ENCODE data around the gene ZNF600.
"Not testable (repeated sequence)": the region's sequence is repeated elsewhere in the genome, so short reads cannot be mapped to it uniquely, and the experiment has no call there.

The ZNF600 gene

GRCh38 chr19:52749780-52750179 lies 36.8 kb downstream of the ZNF600 start:
- H2AK5ac ChIP-seq (ENCODE audit: low read depth, low read length): no peak overlapping the region
- H3K27me3 ChIP-seq (ENCODE audit: control insufficient read depth in 3 of 3, insufficient read depth in 3 of 3, low read depth in 1 of 3, low read length in 3 of 3): no peaks in the 10 kb centered on the region
- no peaks in the 10 kb centered on the region for H3K4me1 ChIP-seq (ENCODE audit: control insufficient read depth in 2 of 2, insufficient read depth in 1 of 2, low read depth in 1 of 2, low read length in 2 of 2)
- no peaks in the 10 kb centered on the region for H3K79me1 ChIP-seq (ENCODE audit: low read depth, low read length)
- H4K8ac ChIP-seq (ENCODE audit: low read depth, low read length): no peak overlapping the region
- H3K36me3 ChIP-seq (replicated peaks in 1 of 2; ENCODE audit: control insufficient read depth in 2 of 2, insufficient read depth in 2 of 2, low read length in 2 of 2): no peaks in the 10 kb centered on the region
- H2BK120ac ChIP-seq (ENCODE audit: low read depth, low read length): no peak overlapping the region
- no peak overlapping the region for H3K4me3 ChIP-seq (ENCODE audit: low read length in 2 of 2)
- no peak overlapping the region for H2BK5ac ChIP-seq (ENCODE audit: low read length)
- no peak overlapping the region for H3K23ac ChIP-seq (ENCODE audit: low read depth, low read length, poor library complexity)
- H2BK12ac ChIP-seq (ENCODE audit: low read length): no peak overlapping the region
- no peak overlapping the region for H2AFZ ChIP-seq (ENCODE audit: low read length)
- H2BK15ac ChIP-seq (ENCODE audit: low read length): no peak overlapping the region
- WGBS, 2 donors (ENCODE audit: extremely low coverage in 2 of 2, insufficient read length in 2 of 2, insufficient replicate concordance in 1 of 2): no CpG with 5 or more reads among the region's 4 CpGs
- H3K4ac ChIP-seq (ENCODE audit: low read length): no peak overlapping the region
- H4K91ac ChIP-seq (ENCODE audit: low read depth, low read length, poor library complexity): no peak overlapping the region
- H3K4me2 ChIP-seq (ENCODE audit: insufficient read depth, low read length, poor library complexity, severe bottlenecking): no peak overlapping the region
- H3K14ac ChIP-seq (ENCODE audit: low read length): no peak overlapping the region
- DNase-seq (ENCODE audit: low spot score): no peak
- no peak overlapping the region for H3K27ac ChIP-seq (replicated peaks; ENCODE audit: low read length)
- no peak overlapping the region for H3K9ac ChIP-seq (ENCODE audit: low read depth, low read length, poor library complexity)
- H3K9me3 ChIP-seq (replicated peaks in 1 of 2; ENCODE audit: control insufficient read depth in 2 of 2, insufficient read depth in 1 of 2, low read depth in 1 of 2, low read length in 2 of 2): no peaks in the 10 kb centered on the region
- no peak overlapping the region for H3K18ac ChIP-seq (ENCODE audit: low read length)

GRCh38 chr19:52748336-52748950 lies 38.1 kb downstream of the ZNF600 start:
- H2BK12ac ChIP-seq (ENCODE audit: low read length): no peak overlapping the region
- H2AK5ac ChIP-seq (ENCODE audit: low read depth, low read length): no peak overlapping the region
- no peaks in the 10 kb centered on the region for H3K79me1 ChIP-seq (ENCODE audit: low read depth, low read length)
- WGBS, 2 donors (ENCODE audit: extremely low coverage in 2 of 2, insufficient read length in 2 of 2, insufficient replicate concordance in 1 of 2): no CpG with 5 or more reads among the region's 8 CpGs
- no peak overlapping the region for H2BK15ac ChIP-seq (ENCODE audit: low read length)
- H3K14ac ChIP-seq (ENCODE audit: low read length): no peak overlapping the region
- H3K4me1 ChIP-seq (ENCODE audit: control insufficient read depth in 2 of 2, insufficient read depth in 1 of 2, low read depth in 1 of 2, low read length in 2 of 2): no peaks in the 10 kb centered on the region
- H3K9ac ChIP-seq (ENCODE audit: low read depth, low read length, poor library complexity): no peak overlapping the region
- no peak overlapping the region for H2BK5ac ChIP-seq (ENCODE audit: low read length)
- H3K27me3 ChIP-seq (ENCODE audit: control insufficient read depth in 3 of 3, insufficient read depth in 3 of 3, low read depth in 1 of 3, low read length in 3 of 3): no peaks in the 10 kb centered on the region
- no peaks in the 10 kb centered on the region for H3K9me3 ChIP-seq (replicated peaks in 1 of 2; ENCODE audit: control insufficient read depth in 2 of 2, insufficient read depth in 1 of 2, low read depth in 1 of 2, low read length in 2 of 2)
- H3K23ac ChIP-seq (ENCODE audit: low read depth, low read length, poor library complexity): no peak overlapping the region
- peak overlapping the region; percentile 87 for H2AFZ ChIP-seq (ENCODE audit: low read length)
- H3K4me2 ChIP-seq (ENCODE audit: insufficient read depth, low read length, poor library complexity, severe bottlenecking): peak overlapping the region; percentile 2
- no peaks in the 10 kb centered on the region for H3K36me3 ChIP-seq (replicated peaks in 1 of 2; ENCODE audit: control insufficient read depth in 2 of 2, insufficient read depth in 2 of 2, low read length in 2 of 2)
- H4K91ac ChIP-seq (ENCODE audit: low read depth, low read length, poor library complexity): no peak overlapping the region
- no peak overlapping the region for H2BK120ac ChIP-seq (ENCODE audit: low read depth, low read length)
- H3K18ac ChIP-seq (ENCODE audit: low read length): no peak overlapping the region
- no peak overlapping the region for H3K4ac ChIP-seq (ENCODE audit: low read length)
- no peak overlapping the region for H3K4me3 ChIP-seq (ENCODE audit: low read length in 2 of 2)
- no peak for DNase-seq (ENCODE audit: low spot score)
- H3K27ac ChIP-seq (replicated peaks; ENCODE audit: low read length): no peak overlapping the region
- H4K8ac ChIP-seq (ENCODE audit: low read depth, low read length): no peak overlapping the region

GRCh38 chr19:52745919-52746318 lies 40.7 kb downstream of the ZNF600 start:
- not testable (repeated sequence) for H3K23ac ChIP-seq (ENCODE audit: low read depth, low read length, poor library complexity); DNase-seq (ENCODE audit: low spot score)

GRCh38 chr19:52743091-52743490 lies 43.5 kb downstream of the ZNF600 start:
- no peaks in the 10 kb centered on the region for H3K27me3 ChIP-seq (ENCODE audit: control insufficient read depth in 3 of 3, insufficient read depth in 3 of 3, low read depth in 1 of 3, low read length in 3 of 3)
- H2BK15ac ChIP-seq (ENCODE audit: low read length): no peak overlapping the region
- no peak overlapping the region for H3K4me3 ChIP-seq (ENCODE audit: low read length in 2 of 2)
- no peak overlapping the region for H3K4ac ChIP-seq (ENCODE audit: low read length)
- H3K18ac ChIP-seq (ENCODE audit: low read length): peak overlapping the region; percentile 11
- H4K91ac ChIP-seq (ENCODE audit: low read depth, low read length, poor library complexity): no peak overlapping the region
- H3K79me1 ChIP-seq (ENCODE audit: low read depth, low read length): no peaks in the 10 kb centered on the region
- no peaks in the 10 kb centered on the region for H3K36me3 ChIP-seq (replicated peaks in 1 of 2; ENCODE audit: control insufficient read depth in 2 of 2, insufficient read depth in 2 of 2, low read length in 2 of 2)
- H3K14ac ChIP-seq (ENCODE audit: low read length): no peak overlapping the region
- no peak overlapping the region for H2BK5ac ChIP-seq (ENCODE audit: low read length)
- no peak overlapping the region for H3K23ac ChIP-seq (ENCODE audit: low read depth, low read length, poor library complexity)
- no peak for DNase-seq (ENCODE audit: low spot score)
- H2AK5ac ChIP-seq (ENCODE audit: low read depth, low read length): no peak overlapping the region
- no peak overlapping the region for H3K4me2 ChIP-seq (ENCODE audit: insufficient read depth, low read length, poor library complexity, severe bottlenecking)
- no peak overlapping the region for H4K8ac ChIP-seq (ENCODE audit: low read depth, low read length)
- no peak overlapping the region for H2AFZ ChIP-seq (ENCODE audit: low read length)
- H3K9me3 ChIP-seq (replicated peaks in 1 of 2; ENCODE audit: control insufficient read depth in 2 of 2, insufficient read depth in 1 of 2, low read depth in 1 of 2, low read length in 2 of 2): peaks cover 0 to 1% of the 10 kb centered on the region in 2 donors
- peaks cover 0 to 10% of the 10 kb centered on the region in 2 donors for H3K4me1 ChIP-seq (ENCODE audit: control insufficient read depth in 2 of 2, insufficient read depth in 1 of 2, low read depth in 1 of 2, low read length in 2 of 2)
- H3K27ac ChIP-seq (replicated peaks; ENCODE audit: low read length): no peak overlapping the region
- no CpG with 5 or more reads among the region's 3 CpGs for WGBS, 2 donors (ENCODE audit: extremely low coverage in 2 of 2, insufficient read length in 2 of 2, insufficient replicate concordance in 1 of 2)
- H2BK12ac ChIP-seq (ENCODE audit: low read length): no peak overlapping the region
- H3K9ac ChIP-seq (ENCODE audit: low read depth, low read length, poor library complexity): no peak overlapping the region
- no peak overlapping the region for H2BK120ac ChIP-seq (ENCODE audit: low read depth, low read length)

More at GRCh38 chr19:52745919-52746318, 40.7 kb downstream of the ZNF600 start:
- H3K79me1 ChIP-seq (ENCODE audit: low read depth, low read length); H3K9ac ChIP-seq (ENCODE audit: low read depth, low read length, poor library complexity); H3K14ac ChIP-seq (ENCODE audit: low read length); H2AFZ ChIP-seq (ENCODE audit: low read length); H3K27me3 ChIP-seq (ENCODE audit: control insufficient read depth in 3 of 3, insufficient read depth in 3 of 3, low read depth in 1 of 3, low read length in 3 of 3); H3K36me3 ChIP-seq (replicated peaks in 1 of 2; ENCODE audit: control insufficient read depth in 2 of 2, insufficient read depth in 2 of 2, low read length in 2 of 2); H3K4me2 ChIP-seq (ENCODE audit: insufficient read depth, low read length, poor library complexity, severe bottlenecking); H3K9me3 ChIP-seq (replicated peaks in 1 of 2; ENCODE audit: control insufficient read depth in 2 of 2, insufficient read depth in 1 of 2, low read depth in 1 of 2, low read length in 2 of 2); H2BK12ac ChIP-seq (ENCODE audit: low read length); H2BK120ac ChIP-seq (ENCODE audit: low read depth, low read length); H3K27ac ChIP-seq (replicated peaks; ENCODE audit: low read length); H4K8ac ChIP-seq (ENCODE audit: low read depth, low read length); H2AK5ac ChIP-seq (ENCODE audit: low read depth, low read length); H4K91ac ChIP-seq (ENCODE audit: low read depth, low read length, poor library complexity); H3K4me3 ChIP-seq (ENCODE audit: low read length in 2 of 2); H2BK5ac ChIP-seq (ENCODE audit: low read length); H2BK15ac ChIP-seq (ENCODE audit: low read length); H3K18ac ChIP-seq (ENCODE audit: low read length); H3K4ac ChIP-seq (ENCODE audit: low read length): not testable (repeated sequence)
- WGBS, 2 donors (ENCODE audit: extremely low coverage in 2 of 2, insufficient read length in 2 of 2, insufficient replicate concordance in 1 of 2): no CpG with 5 or more reads among the region's 10 CpGs
- H3K4me1 ChIP-seq (ENCODE audit: control insufficient read depth in 2 of 2, insufficient read depth in 1 of 2, low read depth in 1 of 2, low read length in 2 of 2): peaks cover 0 to 10% of the 10 kb centered on the region in 2 donors
